SK-N-SH treated with all-trans-retinoic acid at 6 μM for 48 hours (cell line): Measurements from ENCODE around the gene CDH16.
"Not testable (repeated sequence)": the region's sequence is repeated elsewhere in the genome, so short reads cannot be mapped to it uniquely, and the experiment has no call there.

Experiments
- ATAC-seq: fragments of 200-7000 bp; cut with Tn5 transposase; 3 replicates; pipeline ENCODE4 v1.9.1; 2020; ENCODE audit warnings: mild to moderate bottlenecking, moderate library complexity
- ARNTL ChIP-seq: fragments of 450-650 bp; formaldehyde crosslinking; IDR thresholded peaks from 2 replicates; pipeline ENCODE4 v1.5.0; 2020; ENCODE audit warnings: low read depth, mild to moderate bottlenecking, moderate library complexity, borderline replicate concordance
- BACH2 ChIP-seq: fragments of 250-450 bp; sonication (Bioruptor Pico); IDR thresholded peaks from 2 replicates; pipeline ENCODE4 v1.9.0; 2021; ENCODE audit warnings: mild to moderate bottlenecking, borderline replicate concordance
- CSDC2 ChIP-seq: fragments of 250-450 bp; sonication (Bioruptor Pico); IDR thresholded peaks from 2 replicates; pipeline ENCODE4 v1.5.0; 2020; ENCODE audit warnings: mild to moderate bottlenecking, moderate library complexity
- CSRNP3 ChIP-seq: fragments of 250-450 bp; sonication (Bioruptor Pico); IDR thresholded peaks from 2 replicates; pipeline ENCODE4 v1.5.1; 2021; ENCODE audit warnings: mild to moderate bottlenecking, moderate library complexity
- GLIS3 ChIP-seq: fragments of 250-450 bp; sonication (Bioruptor Pico); IDR thresholded peaks from 2 replicates; pipeline ENCODE4 v1.5.0; 2020; ENCODE audit warnings: mild to moderate bottlenecking, moderate library complexity
- ISL1 ChIP-seq: fragments of 250-450 bp; sonication (Bioruptor Pico); IDR thresholded peaks from 2 replicates; pipeline ENCODE4 v2.1.2; 2022; ENCODE audit warnings: mild to moderate bottlenecking, moderate library complexity
- PATZ1 ChIP-seq: fragments of 250-450 bp; sonication (Bioruptor Pico); IDR thresholded peaks from 2 replicates; pipeline ENCODE4 v1.8.0; 2020; ENCODE audit warnings: mild to moderate bottlenecking, moderate library complexity, borderline replicate concordance
- PPARA ChIP-seq: fragments of 250-450 bp; sonication (Bioruptor Pico); IDR thresholded peaks from 2 replicates; pipeline ENCODE4 v1.5.0; 2020; ENCODE audit warnings: mild to moderate bottlenecking, borderline replicate concordance
- RARB ChIP-seq: fragments of 250-450 bp; sonication (Bioruptor Pico); IDR thresholded peaks from 2 replicates; pipeline ENCODE4 v1.8.0; 2021; ENCODE audit warnings: mild to moderate bottlenecking, moderate library complexity
- SNAI2 ChIP-seq: fragments of 250-450 bp; sonication (Bioruptor Pico); IDR thresholded peaks from 2 replicates; pipeline ENCODE4 v1.5.0; 2020; ENCODE audit warnings: mild to moderate bottlenecking, moderate library complexity
- TCF4 ChIP-seq: fragments of 250-450 bp; sonication (Bioruptor Pico); IDR thresholded peaks from 2 replicates; pipeline ENCODE4 v1.8.0; 2021; ENCODE audit warnings: mild to moderate bottlenecking, moderate library complexity, borderline replicate concordance
- TOX ChIP-seq: fragments of 250-450 bp; sonication (Bioruptor Pico); IDR thresholded peaks from 2 replicates; pipeline ENCODE4 v1.8.0; 2021; ENCODE audit warnings: mild to moderate bottlenecking, moderate library complexity, borderline replicate concordance
- TSHZ2 ChIP-seq: fragments of 250-450 bp; sonication (Bioruptor Pico); IDR thresholded peaks from 2 replicates; pipeline ENCODE4 v1.5.0; 2020; ENCODE audit warnings: mild to moderate bottlenecking, moderate library complexity
- ZC3H10 ChIP-seq: fragments of 250-450 bp; sonication (Bioruptor Pico); IDR thresholded peaks from 2 replicates; pipeline ENCODE4 v1.5.1; 2021; ENCODE audit warnings: mild to moderate bottlenecking, moderate library complexity
- ZFP3 ChIP-seq: fragments of 250-450 bp; sonication (Bioruptor Pico); IDR thresholded peaks from 2 replicates; pipeline ENCODE4 v1.5.0; 2020; ENCODE audit warnings: mild to moderate bottlenecking, moderate library complexity
- ZFP30 ChIP-seq: fragments of 450-650 bp; formaldehyde crosslinking; IDR thresholded peaks from 2 replicates; pipeline ENCODE4 v1.5.0; 2022; ENCODE audit warnings: mild to moderate bottlenecking, moderate library complexity
- ZNF70 ChIP-seq: fragments of 450-650 bp; formaldehyde crosslinking; IDR thresholded peaks from 2 replicates; pipeline ENCODE4 v1.5.0; 2020; ENCODE audit warnings: mild to moderate bottlenecking, moderate library complexity
- ZNF8 ChIP-seq: fragments of 450-650 bp; formaldehyde crosslinking; IDR thresholded peaks from 2 replicates; pipeline ENCODE4 v1.5.0; 2020; ENCODE audit warnings: mild to moderate bottlenecking, moderate library complexity
- TF ChIP-seq, protein P1 (sequence below): fragments of 250-450 bp; sonication (Bioruptor Pico); IDR thresholded peaks from 2 replicates; pipeline ENCODE4 v1.5.1; 2020; ENCODE audit warnings: low read depth, mild to moderate bottlenecking, moderate library complexity
- TF ChIP-seq, protein P2 (sequence below): fragments of 250-450 bp; sonication (Bioruptor Pico); IDR thresholded peaks from 2 replicates; pipeline ENCODE4 v1.8.0; 2021; ENCODE audit warnings: low read depth, mild to moderate bottlenecking, moderate library complexity, borderline replicate concordance

Gene CDH16

GRCh38 chr16:66873685-66874055, 45.0 kb downstream of the CDH16 start:
- no peak for ATAC-seq
- TF ChIP-seq TCF4: no peak
- no peak for TF ChIP-seq TOX (CRISPR knock-in tag)
- TF ChIP-seq RARB (CRISPR knock-in tag): no peak

DNA sequence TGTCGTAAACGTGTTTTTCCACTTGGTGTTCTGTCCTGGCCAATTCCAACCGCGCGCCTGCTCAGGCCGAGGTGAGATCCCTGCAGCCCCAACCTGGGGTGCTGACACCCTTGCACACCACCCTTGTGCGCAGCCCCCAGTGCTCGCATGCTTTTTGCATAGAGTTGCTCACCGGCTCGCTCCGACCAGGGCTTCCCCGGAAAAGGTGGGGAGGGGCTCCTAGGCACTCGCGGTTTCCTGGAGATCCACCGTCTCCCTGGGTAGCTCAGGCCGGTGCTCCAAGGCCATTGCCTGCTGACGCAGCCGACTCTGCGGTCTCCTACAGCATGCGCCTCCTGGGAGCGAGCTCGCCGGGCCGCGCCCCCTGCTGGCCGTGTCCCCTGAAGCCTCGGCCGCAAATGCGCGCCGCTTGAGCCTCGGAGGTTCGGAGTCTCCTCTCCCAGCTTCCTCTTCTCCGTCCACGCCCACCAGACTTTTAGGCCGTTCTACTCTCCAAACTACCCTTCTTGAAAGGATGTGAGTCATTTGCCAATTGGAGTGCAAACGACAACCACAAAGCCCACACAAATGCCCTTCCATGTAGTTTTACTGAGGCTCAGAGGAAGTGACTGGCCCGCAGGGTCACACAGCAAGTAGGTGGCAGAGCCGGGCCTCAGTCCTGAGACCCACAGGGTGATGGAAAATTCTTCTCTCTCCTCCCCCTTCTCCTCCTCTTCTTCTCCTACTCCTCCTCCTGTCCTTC, 45.6 kb downstream of the CDH16 start:
- no peak for TF ChIP-seq TCF4
- TF ChIP-seq, protein P1, sequence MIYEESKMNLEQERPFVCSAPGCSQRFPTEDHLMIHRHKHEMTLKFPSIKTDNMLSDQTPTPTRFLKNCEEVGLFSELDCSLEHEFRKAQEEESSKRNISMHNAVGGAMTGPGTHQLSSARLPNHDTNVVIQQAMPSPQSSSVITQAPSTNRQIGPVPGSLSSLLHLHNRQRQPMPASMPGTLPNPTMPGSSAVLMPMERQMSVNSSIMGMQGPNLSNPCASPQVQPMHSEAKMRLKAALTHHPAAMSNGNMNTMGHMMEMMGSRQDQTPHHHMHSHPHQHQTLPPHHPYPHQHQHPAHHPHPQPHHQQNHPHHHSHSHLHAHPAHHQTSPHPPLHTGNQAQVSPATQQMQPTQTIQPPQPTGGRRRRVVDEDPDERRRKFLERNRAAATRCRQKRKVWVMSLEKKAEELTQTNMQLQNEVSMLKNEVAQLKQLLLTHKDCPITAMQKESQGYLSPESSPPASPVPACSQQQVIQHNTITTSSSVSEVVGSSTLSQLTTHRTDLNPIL (CRISPR knock-in tag): no peak
- TF ChIP-seq ARNTL: no peak
- no peak for TF ChIP-seq SNAI2 (CRISPR knock-in tag)
- TF ChIP-seq PPARA (CRISPR knock-in tag): no peak
- no peak for TF ChIP-seq CSDC2
- no peak for TF ChIP-seq GLIS3 (CRISPR knock-in tag)
- no peak for TF ChIP-seq ZNF70 (CRISPR knock-in tag)
- no peak for TF ChIP-seq ZFP30 (CRISPR knock-in tag)
- ATAC-seq: peak; percentile 98

- no peak for ATAC-seq
- no peak for TF ChIP-seq ISL1
These were observed 46.1 kb downstream of the CDH16 start for GRCh38 chr16:66872559-66872942.

DNA sequence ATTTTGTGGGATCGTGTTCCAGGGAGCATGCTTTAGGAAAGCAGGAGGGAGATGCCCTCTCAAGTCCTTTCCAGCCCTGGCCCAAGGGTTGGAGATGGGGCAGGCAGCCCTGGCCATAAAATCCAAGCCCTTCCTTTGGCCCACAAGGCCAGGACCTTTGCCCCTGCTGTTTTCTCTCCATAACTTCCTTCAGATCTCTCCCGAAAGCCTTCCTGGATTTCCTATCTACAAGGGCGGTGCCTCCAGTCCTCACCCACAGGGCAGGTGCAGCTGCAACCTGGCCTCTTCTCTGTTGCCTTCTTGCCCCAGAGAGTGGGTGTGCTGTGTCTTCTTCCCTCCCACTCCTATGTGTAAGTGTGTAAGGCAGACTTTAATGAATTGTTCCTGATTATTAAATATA, 46.8 kb downstream of the CDH16 start:
- ATAC-seq: no peak
- no peak for TF ChIP-seq RARB (CRISPR knock-in tag)
- TF ChIP-seq PPARA (CRISPR knock-in tag): no peak
- TF ChIP-seq TCF4: no peak
- TF ChIP-seq TSHZ2 (CRISPR knock-in tag): no peak
- no peak for TF ChIP-seq SNAI2 (CRISPR knock-in tag)
- TF ChIP-seq PATZ1 (CRISPR knock-in tag): no peak
- TF ChIP-seq, protein P1 (CRISPR knock-in tag): no peak
- no peak for TF ChIP-seq ZC3H10 (CRISPR knock-in tag)
- TF ChIP-seq ISL1: no peak
- TF ChIP-seq BACH2 (CRISPR knock-in tag): no peak

- not testable (repeated sequence) for ATAC-seq
These were observed 47.3 kb downstream of the CDH16 start for GRCh38 chr16:66871363-66871762.

GRCh38 chr16:66869424-66869823, 49.3 kb downstream of the CDH16 start:
- no peak for ATAC-seq
- TF ChIP-seq ZC3H10 (CRISPR knock-in tag) (no peak), CSRNP3 (no peak), ZFP3 (CRISPR knock-in tag) (no peak), ZNF8 (CRISPR knock-in tag) (no peak)
- TF ChIP-seq, protein P2, sequence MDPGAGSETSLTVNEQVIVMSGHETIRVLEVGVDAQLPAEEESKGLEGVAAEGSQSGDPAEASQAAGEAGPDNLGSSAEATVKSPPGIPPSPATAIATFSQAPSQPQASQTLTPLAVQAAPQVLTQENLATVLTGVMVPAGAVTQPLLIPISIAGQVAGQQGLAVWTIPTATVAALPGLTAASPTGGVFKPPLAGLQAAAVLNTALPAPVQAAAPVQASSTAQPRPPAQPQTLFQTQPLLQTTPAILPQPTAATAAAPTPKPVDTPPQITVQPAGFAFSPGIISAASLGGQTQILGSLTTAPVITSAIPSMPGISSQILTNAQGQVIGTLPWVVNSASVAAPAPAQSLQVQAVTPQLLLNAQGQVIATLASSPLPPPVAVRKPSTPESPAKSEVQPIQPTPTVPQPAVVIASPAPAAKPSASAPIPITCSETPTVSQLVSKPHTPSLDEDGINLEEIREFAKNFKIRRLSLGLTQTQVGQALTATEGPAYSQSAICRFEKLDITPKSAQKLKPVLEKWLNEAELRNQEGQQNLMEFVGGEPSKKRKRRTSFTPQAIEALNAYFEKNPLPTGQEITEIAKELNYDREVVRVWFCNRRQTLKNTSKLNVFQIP (CRISPR knock-in tag): no peak
